ENCODE data around the gene C14orf132. TPM values are rescaled to one million over a fixed set of nuclear protein-coding genes. Genes with fewer than 3 reads are reported as not detected.

The C14orf132 gene
- total and polyA plus RNA-seq, 10 of the 15 experiments (the other 5 are each of a cell fraction or from before 2014, with no cell fraction given): under 0.01 to 1.2 (median 0.03) TPM; not detected in 2

GRCh38 chr14:96077983-96078624 lies 38.9 kb downstream of the C14orf132 start:
- SMC1A ChIA-PET (ENCODE audit: uncharacterized antibody, unreplicated experiment): interaction anchor here (0.9 to 1.9 kb wide), 7 partner anchors 10 to 200 kb away, joined by 3 to 6 read pairs (median 5); no protein-coding TSS in a partner anchor
- peaks cover 0 to 6% of the 10 kb centered on the region in 2 experiments; a peak in 1 of 4 replicates for H3K27me3 ChIP-seq (replicated peaks in 1 of 2; ENCODE audit: control insufficient read depth in 2 of 2, insufficient read depth in 2 of 2, low read length in 1 of 2)
- no peaks in the 10 kb centered on the region for H3K36me3 ChIP-seq (ENCODE audit: control insufficient read depth in 2 of 2, insufficient read depth in 2 of 2, low read length in 1 of 2)
- H3K9me3 ChIP-seq (replicated peaks; ENCODE audit: control insufficient read depth, insufficient read depth, low read length): no peaks in the 10 kb centered on the region; the same call in 2 of the 3 replicates
- POLR2A ChIA-PET: interaction anchor here (1.9 kb wide), 1 partner anchor 12 kb away, joined by 9 read pairs; no protein-coding TSS in a partner anchor
- no peaks in the 10 kb centered on the region for H3K79me2 ChIP-seq (ENCODE audit: control insufficient read depth, insufficient read depth, low read length)
- BruUV-seq (replicated peaks): no TSS peak
- H3K4me2 ChIP-seq (ENCODE audit: control insufficient read depth, insufficient read depth): no peak overlapping the region
- CTCF ChIA-PET: interaction anchor here (0.8 to 2.4 kb wide), 4 partner anchors 8 to 21 kb away, joined by 3 to 12 read pairs (median 5); no protein-coding TSS in a partner anchor
- peak overlapping the region; percentile 44 for H3K27ac ChIP-seq (ENCODE audit: control insufficient read depth, insufficient read depth)
- FAIRE-seq: peak; percentile 65
- H3K4me1 ChIP-seq (ENCODE audit: control insufficient read depth, insufficient read depth, low read length): peaks cover 7% of the 10 kb centered on the region
- DNase-seq (ENCODE audit: low read depth, low spot score): peak; percentile 31
- RAD21 ChIA-PET (ENCODE audit: unreplicated experiment): interaction anchor here (0.9 to 2.3 kb wide), 9 partner anchors 9 to 23 kb away, joined by 3 to 9 read pairs (median 4); no protein-coding TSS in a partner anchor
- peak; percentile 79 for ATAC-seq
- in situ Hi-C loops (cut with MboI): no loop called here
- intact Hi-C loops (cut with micrococcal nuclease; ENCODE audit: unreplicated experiment): no loop called here
- no peak overlapping the region for H3K9ac ChIP-seq (ENCODE audit: control insufficient read depth, insufficient read depth, low read length)
- H4K20me1 ChIP-seq (ENCODE audit: control insufficient read depth, insufficient read depth): no peaks in the 10 kb centered on the region
- 11% methylated on average over 11 of the region's 11 CpGs for WGBS (ENCODE audit: insufficient coverage, insufficient replicate concordance, low lambda C conversion rate, missing lambda C conversion rate)
- peak overlapping the region; percentile 12 for H2AFZ ChIP-seq (ENCODE audit: control insufficient read depth, low read depth, low read length)
- H3K4me3 ChIP-seq: no peak overlapping the region
- TF ChIP-seq SMARCA5 (IDR thresholded peaks at IDR 0.05): peak; percentile 27; the same call in 1 of the 2 replicates
- TF ChIP-seq BHLHE40 (IDR thresholded peaks at IDR 0.05; ENCODE audit: borderline replicate concordance in 1 of 2, low read depth in 2 of 2, low read length in 1 of 2): peak in 1 of 2 experiments; percentile 25; a peak in 1 of 4 replicates
- 0 out of 4 replicates have a peak, but pooled peaks have one; percentile 3 to 15 for TF ChIP-seq IKZF2 (IDR thresholded peaks at IDR 0.05)
- no peak for TF ChIP-seq CBX3 (IDR thresholded peaks at IDR 0.05; ENCODE audit: borderline replicate concordance, low read depth)
- TF ChIP-seq E2F8 (IDR thresholded peaks at IDR 0.05; ENCODE audit: low read depth, partially characterized antibody): no peak
- 0 out of 2 replicates have a peak, but pooled peaks have one; percentile 23 for TF ChIP-seq MLLT1 (IDR thresholded peaks at IDR 0.05)
- TF ChIP-seq, protein P1, sequence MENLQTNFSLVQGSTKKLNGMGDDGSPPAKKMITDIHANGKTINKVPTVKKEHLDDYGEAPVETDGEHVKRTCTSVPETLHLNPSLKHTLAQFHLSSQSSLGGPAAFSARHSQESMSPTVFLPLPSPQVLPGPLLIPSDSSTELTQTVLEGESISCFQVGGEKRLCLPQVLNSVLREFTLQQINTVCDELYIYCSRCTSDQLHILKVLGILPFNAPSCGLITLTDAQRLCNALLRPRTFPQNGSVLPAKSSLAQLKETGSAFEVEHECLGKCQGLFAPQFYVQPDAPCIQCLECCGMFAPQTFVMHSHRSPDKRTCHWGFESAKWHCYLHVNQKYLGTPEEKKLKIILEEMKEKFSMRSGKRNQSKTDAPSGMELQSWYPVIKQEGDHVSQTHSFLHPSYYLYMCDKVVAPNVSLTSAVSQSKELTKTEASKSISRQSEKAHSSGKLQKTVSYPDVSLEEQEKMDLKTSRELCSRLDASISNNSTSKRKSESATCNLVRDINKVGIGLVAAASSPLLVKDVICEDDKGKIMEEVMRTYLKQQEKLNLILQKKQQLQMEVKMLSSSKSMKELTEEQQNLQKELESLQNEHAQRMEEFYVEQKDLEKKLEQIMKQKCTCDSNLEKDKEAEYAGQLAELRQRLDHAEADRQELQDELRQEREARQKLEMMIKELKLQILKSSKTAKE (IDR thresholded peaks at IDR 0.05; ENCODE audit: low read depth, poor library complexity, severe bottlenecking): peak; percentile 20
- peak; percentile 61 for TF ChIP-seq GATAD2B (conservative IDR thresholded peaks at IDR 0.05; ENCODE audit: low read depth)
- peak; percentile 79 for TF ChIP-seq PKNOX1 (IDR thresholded peaks at IDR 0.05)
- TF ChIP-seq MEF2B (IDR thresholded peaks at IDR 0.05; ENCODE audit: partially characterized antibody, poor library complexity, severe bottlenecking): peak; percentile 94
- no peak for TF ChIP-seq CREM (IDR thresholded peaks at IDR 0.05; ENCODE audit: low read depth)
- peak; percentile 69; the same call in 1 of the 2 replicates for TF ChIP-seq BMI1 (IDR thresholded peaks at IDR 0.05; ENCODE audit: borderline replicate concordance)
